ENCODE data around the gene COL2A1.

COL2A1 gene

DNA sequence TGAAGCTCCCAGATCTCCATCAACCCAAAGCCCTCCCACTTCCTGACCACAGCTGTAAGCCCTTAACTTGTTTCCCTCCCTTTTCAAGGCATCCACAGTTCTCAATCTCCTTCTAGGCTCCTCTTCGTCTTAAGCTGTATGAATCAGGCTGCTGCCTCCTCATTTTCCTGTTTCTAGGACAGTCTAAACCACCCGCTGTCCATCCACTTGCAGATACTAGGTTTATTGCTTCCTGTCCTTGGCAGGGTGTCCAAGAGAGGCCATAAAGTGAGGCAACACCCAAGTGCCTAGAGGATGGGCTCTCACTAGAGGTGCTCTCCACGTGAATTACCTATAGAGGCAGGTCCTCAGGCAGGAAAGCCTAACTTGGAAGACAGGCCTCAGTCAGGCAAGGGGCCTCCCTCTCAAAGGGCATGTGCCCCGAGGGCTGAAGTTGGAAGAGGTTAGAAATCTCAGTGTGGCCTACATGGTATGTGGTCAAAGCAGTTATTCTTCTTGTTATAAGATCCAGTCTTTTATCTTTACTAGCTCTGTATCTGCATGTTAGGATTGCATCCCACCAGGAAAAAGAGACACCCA, 49.7 kb downstream of the COL2A1 start:
- Mint-ChIP-seq H3K27me3 (ENCODE audit: low read depth) (peaks cover 12% of the 10 kb centered on the region), H3K4me3 (no peak overlapping the region), H3K4me1 (ENCODE audit: low read depth) (peaks cover 10% of the 10 kb centered on the region), H3K27ac (no peak overlapping the region), H3K9me3 (peaks cover 6% of the 10 kb centered on the region), H3K36me3 (ENCODE audit: low read depth) (no peaks in the 10 kb centered on the region)
- DNase-seq (ENCODE audit: low spot score) = no peak

DNA sequence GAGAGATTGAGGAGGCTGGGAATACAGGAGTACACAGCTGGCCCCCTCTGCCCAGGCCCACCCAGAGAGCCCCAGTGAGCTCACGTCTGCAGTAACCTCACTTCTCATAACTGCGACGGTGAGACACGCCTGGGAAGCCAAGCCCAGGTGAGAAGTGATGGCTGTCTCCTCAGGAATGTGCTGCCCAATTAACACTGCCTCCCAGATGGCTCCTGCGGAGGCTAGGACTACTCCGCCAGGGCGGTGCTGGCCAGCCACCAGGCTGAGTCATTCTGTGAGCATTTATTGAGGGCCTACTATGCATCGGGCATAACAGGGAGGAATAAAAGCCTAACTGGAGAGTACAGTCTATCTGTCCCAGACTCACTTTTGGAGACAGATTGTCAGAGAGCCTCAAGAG, 50.2 kb downstream of the COL2A1 start:
- peaks cover 10% of the 10 kb centered on the region for H3K4me1 Mint-ChIP-seq (ENCODE audit: low read depth)
- H3K27me3 Mint-ChIP-seq (ENCODE audit: low read depth) = peaks cover 9% of the 10 kb centered on the region
- no peaks in the 10 kb centered on the region for H3K36me3 Mint-ChIP-seq (ENCODE audit: low read depth)
- DNase-seq (ENCODE audit: low spot score) = no peak
- no peak overlapping the region for H3K4me3 Mint-ChIP-seq
- peaks cover 6% of the 10 kb centered on the region for H3K9me3 Mint-ChIP-seq
- no peak overlapping the region for H3K27ac Mint-ChIP-seq

DNA sequence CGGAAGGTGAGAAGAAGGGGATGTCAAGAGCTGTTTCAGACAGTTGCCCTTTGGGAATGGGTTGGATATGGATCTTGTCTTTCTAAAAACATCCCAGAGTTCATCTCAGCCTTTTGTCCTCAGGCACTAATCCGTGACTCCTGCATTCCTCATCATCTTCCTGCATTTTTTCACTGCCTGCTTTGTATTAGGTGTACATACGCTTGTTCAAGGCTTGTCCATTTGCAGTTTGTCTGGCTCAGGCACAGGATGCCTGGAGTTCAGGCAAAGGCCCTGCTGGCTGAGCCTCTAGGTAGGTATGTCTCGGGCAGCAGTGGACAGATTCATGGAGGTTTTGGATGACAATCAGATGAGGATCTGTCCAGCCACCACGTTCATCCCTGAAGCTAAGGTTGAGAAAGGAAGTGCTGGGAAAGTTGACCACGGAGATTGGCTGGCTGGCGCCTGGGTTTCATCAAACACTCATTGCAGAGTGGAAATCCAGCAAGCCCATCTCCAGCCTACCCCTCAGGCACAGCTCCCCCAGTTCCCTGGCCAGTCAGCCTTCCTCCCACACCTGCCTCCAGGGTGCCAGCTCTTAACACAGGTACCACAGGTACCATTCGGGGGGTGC, 53.3 kb downstream of the COL2A1 start:
- H3K27ac Mint-ChIP-seq = no peak overlapping the region
- no peaks in the 10 kb centered on the region for H3K36me3 Mint-ChIP-seq (ENCODE audit: low read depth)
- H3K27me3 Mint-ChIP-seq (ENCODE audit: low read depth) = peaks cover 9% of the 10 kb centered on the region
- DNase-seq (ENCODE audit: low spot score) = no peak
- no peaks in the 10 kb centered on the region for H3K9me3 Mint-ChIP-seq
- H3K4me3 Mint-ChIP-seq = no peak overlapping the region
- H3K4me1 Mint-ChIP-seq (ENCODE audit: low read depth) = peaks cover 15% of the 10 kb centered on the region

DNA sequence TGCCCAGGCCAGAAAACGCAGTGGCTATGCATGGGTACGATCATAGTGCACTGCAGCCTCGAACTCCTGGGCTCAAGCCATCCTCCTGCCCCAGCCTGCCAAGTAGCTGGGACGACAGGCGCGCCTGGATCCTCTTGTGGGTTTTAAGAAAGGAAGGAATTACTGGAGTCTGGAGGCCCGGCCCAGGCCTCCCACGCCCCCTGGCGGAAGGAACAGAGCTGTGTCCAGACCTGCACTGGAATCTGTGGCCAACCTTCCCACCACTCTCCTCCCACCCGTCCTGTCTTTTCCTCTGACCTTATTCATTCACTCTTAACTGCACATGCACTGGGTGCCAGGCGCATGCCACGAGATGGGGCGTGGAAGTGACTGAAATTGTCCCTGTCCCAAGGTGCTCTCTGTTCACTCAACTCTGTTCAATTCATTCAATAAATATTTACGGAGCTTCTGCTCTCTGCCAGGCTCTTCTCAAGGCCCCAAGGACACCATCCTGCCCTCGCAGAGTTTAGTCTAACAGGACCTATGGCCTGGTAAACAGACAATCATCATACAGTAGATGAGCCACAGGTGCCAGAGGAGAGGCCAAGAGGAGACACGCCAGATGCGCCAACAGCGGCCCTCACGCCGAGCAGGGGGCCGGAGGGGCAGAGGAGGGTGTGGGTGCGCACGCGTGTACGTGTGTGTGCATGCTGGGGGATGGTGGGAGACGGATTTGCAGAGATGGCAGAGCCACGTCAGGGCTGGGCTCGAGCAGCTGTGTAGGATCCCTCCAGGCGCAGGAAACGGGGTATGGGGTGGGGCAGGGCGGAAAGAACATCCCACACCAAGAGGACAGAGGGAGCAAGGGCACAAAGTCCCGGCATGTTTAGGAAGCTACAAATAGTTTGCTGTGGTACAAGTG, 54.6 kb downstream of the COL2A1 start:
- no peaks in the 10 kb centered on the region for H3K9me3 Mint-ChIP-seq
- peak; percentile 45 for DNase-seq (ENCODE audit: low spot score)
- peaks cover 15% of the 10 kb centered on the region for H3K4me1 Mint-ChIP-seq (ENCODE audit: low read depth)
- H3K27me3 Mint-ChIP-seq (ENCODE audit: low read depth) = peaks cover 6% of the 10 kb centered on the region
- no peak overlapping the region for H3K4me3 Mint-ChIP-seq
- H3K36me3 Mint-ChIP-seq (ENCODE audit: low read depth) = no peaks in the 10 kb centered on the region
- H3K27ac Mint-ChIP-seq = no peak overlapping the region

DNA sequence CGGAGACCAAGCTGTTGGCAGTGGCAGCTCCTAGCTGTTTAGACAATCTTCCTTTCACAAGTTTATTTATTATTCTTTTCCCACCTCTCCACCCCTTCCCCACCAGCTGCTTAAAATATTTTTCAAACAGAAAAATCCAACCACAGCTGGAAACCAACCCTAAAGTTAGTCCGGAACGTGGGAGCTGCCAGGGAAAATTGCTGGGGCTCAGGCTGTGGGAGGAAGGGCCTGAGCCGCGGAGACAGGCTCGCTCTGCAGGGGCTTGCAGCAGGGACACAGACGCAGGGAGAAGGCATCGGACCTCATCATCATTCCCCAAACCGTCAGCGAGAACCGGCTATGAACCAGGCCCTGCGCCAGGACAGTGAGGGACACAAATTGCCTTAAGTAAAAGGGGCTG, 56.9 kb downstream of the COL2A1 start:
- Mint-ChIP-seq H3K27me3 (ENCODE audit: low read depth) (peaks cover 6% of the 10 kb centered on the region), H3K27ac (no peak overlapping the region), H3K4me1 (ENCODE audit: low read depth) (peaks cover 6% of the 10 kb centered on the region), H3K4me3 (no peak overlapping the region), H3K36me3 (ENCODE audit: low read depth) (no peaks in the 10 kb centered on the region), H3K9me3 (no peaks in the 10 kb centered on the region)
- DNase-seq (ENCODE audit: low spot score) = no peak

DNA sequence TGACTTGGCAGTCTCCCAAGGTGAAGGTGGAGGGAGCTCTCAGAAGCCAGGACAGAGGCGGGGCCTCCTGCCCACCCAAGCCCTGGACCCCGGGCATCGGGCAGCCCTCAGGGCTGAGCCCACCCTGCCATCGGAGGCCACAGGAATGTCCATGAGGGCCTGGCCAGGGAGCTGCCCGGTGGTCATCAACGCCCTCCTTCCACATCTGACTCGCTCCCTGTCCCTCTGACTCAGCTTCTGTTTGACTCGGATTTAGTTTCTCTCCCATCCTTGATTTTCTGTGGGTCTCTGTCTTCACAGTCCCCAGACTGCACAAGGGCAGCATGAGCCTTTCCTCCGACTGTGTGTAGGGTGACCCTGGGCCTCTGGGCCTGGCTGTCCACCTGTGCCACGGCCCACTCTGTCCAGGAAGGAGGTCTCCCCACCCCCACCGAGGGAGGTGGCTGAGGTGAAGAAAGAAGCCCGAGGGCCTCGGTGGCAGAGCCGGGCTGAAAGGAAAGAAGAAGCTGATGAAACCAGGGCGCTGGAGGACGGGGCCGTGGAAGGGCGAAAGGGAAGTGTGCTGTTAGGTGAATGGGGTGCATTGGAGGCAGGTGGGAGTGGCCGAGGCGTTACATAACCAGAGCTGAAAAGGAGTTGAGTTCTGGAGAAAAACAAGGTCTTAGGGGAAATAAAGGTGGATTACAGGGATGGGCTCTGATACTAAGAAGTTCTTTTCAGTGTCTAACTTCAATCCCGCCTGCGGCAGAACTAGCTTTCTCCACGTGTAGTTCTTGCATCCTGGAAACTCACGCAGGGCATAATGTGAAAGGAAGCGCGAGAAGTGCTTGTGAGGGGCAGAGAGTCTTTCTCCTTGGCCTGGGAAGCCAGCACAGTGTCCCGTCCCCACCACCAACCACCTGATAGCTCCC, 57.6 kb downstream of the COL2A1 start:
- DNase-seq (ENCODE audit: low spot score) = no peak
- Mint-ChIP-seq H3K4me3 (no peak overlapping the region), H3K36me3 (ENCODE audit: low read depth) (no peaks in the 10 kb centered on the region), H3K27ac (no peak overlapping the region), H3K9me3 (no peaks in the 10 kb centered on the region), H3K27me3 (ENCODE audit: low read depth) (peaks cover 6% of the 10 kb centered on the region), H3K4me1 (ENCODE audit: low read depth) (peaks cover 6% of the 10 kb centered on the region)

DNA sequence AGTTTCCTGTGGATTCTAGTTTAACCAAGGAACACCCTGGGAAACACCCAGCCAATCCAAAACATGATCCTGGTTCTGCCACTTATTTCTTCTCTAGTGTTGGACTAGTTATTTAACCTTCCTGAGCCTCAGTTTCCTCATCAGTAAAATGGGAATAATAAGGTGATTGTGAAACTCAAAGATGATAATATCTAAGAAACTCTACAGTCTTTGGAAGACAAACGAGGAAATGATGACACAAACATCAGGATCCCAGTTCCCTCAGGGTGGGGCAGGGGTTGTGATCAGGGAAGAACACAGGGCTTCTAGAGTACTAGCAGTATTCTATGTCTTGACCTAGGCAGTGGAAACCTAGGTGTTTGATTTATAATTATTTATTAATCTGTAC, 58.9 kb downstream of the COL2A1 start:
- Mint-ChIP-seq H3K27ac (no peak overlapping the region), H3K4me1 (ENCODE audit: low read depth) (peaks cover 9% of the 10 kb centered on the region), H3K27me3 (ENCODE audit: low read depth) (peaks cover 17% of the 10 kb centered on the region), H3K9me3 (no peaks in the 10 kb centered on the region), H3K36me3 (ENCODE audit: low read depth) (no peaks in the 10 kb centered on the region), H3K4me3 (no peak overlapping the region)
- no peak for DNase-seq (ENCODE audit: low spot score)

DNA sequence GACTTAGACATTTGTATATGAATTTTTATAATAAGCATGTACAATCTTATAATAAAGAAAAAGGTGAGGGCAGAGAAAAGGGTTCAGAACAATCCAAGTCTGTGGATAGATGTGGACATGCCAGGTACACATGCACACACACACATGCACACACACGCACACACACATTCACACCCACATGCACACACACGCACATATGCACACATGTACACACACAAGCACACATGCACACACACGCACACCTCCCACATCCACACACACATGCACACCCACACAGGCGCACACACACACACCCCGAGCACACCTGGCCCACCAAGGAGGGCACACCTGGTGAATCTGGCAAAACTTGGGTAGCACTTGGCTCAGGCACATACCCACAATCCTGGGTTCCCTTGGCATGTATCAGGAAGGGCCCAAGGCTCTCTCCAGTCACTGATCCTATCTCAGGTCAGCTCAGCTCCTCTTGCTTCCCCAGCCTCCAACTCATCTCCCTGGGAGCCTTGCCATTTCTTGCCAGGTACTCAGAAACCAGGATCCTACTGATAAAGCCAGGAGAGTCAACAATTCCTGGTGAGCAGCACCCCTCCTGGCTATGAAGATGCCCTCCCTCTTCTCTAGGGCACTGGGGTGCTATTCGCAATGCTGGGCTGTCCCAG, 59.5 kb downstream of the COL2A1 start:
- no peak overlapping the region for H3K27ac Mint-ChIP-seq
- H3K9me3 Mint-ChIP-seq = no peaks in the 10 kb centered on the region
- H3K36me3 Mint-ChIP-seq (ENCODE audit: low read depth) = no peaks in the 10 kb centered on the region
- H3K27me3 Mint-ChIP-seq (ENCODE audit: low read depth) = peaks cover 17% of the 10 kb centered on the region
- H3K4me1 Mint-ChIP-seq (ENCODE audit: low read depth) = peaks cover 9% of the 10 kb centered on the region
- DNase-seq (ENCODE audit: low spot score) = no peak
- H3K4me3 Mint-ChIP-seq = no peak overlapping the region

DNA sequence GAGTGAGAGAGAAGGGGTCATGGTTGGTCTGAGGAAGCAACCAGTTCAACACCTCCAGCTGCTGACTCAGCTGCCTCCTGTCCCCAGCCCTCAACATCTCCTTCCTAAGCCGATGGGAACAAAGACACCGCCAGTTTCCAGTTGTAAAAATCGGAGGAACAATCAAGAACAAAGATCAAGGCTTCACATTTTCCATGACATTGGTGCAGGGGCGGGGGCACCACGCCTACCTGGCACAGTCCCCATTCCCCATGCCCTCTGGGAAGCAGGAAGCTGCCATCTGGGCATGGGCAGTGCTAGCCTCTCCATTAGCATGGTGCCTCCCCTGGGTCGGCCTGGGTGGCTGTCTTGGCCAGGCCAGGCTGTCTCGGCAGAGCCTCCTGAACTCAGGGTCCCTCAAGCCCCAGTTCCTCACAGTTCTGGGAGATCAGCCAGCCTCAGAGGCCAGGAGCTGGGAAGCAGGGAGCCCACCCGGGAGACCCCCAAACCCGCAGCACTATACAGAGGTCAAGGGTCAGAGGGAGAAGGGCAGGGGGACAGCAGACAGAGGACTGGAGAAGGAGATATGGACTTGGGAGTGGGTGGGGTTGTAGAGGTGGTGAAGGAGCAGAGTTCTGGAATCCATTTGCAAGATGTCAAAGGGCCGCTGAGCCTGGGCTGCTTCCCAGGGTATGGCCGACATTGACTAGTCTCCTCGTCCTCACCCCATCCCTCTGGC, 60.5 kb downstream of the COL2A1 start:
- Mint-ChIP-seq H3K4me3 (no peak overlapping the region), H3K36me3 (ENCODE audit: low read depth) (no peaks in the 10 kb centered on the region), H3K27me3 (ENCODE audit: low read depth) (peaks cover 17% of the 10 kb centered on the region)

DNA sequence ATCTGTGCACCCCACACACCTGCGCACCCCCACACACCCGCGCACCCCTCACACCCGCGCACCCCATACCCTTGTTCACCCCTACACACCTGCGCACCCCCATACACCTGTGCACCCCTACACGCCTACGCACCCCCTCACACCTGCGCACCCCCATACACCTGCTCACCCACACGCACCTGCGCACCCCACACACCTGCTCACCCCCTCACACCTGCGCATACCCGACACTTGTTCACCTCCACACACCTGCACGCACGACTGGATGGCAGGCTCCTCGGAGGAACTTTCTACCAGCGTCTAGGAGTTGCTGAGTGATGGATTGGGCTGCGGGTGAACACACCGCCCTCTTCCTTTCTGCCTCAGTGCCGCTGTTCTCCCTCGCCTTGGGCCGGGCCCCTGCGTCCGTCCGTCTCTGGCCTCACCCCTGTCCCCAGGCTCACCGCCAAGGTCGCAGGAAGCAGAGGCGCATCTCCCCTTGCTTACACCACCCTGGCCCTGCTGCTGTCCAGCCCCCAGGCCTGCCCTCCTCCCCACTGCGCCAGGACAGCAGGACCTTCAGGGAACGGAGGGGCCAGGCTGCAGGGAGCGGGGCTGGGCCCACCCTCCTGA, 61.6 kb downstream of the COL2A1 start:
- H3K27me3 Mint-ChIP-seq (ENCODE audit: low read depth) = peaks cover 17% of the 10 kb centered on the region
- no peak overlapping the region for H3K27ac Mint-ChIP-seq
- H3K4me3 Mint-ChIP-seq = no peak overlapping the region
- H3K9me3 Mint-ChIP-seq = no peaks in the 10 kb centered on the region
- H3K36me3 Mint-ChIP-seq (ENCODE audit: low read depth) = no peaks in the 10 kb centered on the region
- DNase-seq (ENCODE audit: low spot score) = no peak
- peaks cover 8% of the 10 kb centered on the region for H3K4me1 Mint-ChIP-seq (ENCODE audit: low read depth)

More for the DNA sequence above, 60.5 kb downstream of the COL2A1 start:
- Mint-ChIP-seq H3K9me3 (no peaks in the 10 kb centered on the region), H3K4me1 (ENCODE audit: low read depth) (peaks cover 8% of the 10 kb centered on the region), H3K27ac (no peak overlapping the region)
- no peak for DNase-seq (ENCODE audit: low spot score)

DNA sequence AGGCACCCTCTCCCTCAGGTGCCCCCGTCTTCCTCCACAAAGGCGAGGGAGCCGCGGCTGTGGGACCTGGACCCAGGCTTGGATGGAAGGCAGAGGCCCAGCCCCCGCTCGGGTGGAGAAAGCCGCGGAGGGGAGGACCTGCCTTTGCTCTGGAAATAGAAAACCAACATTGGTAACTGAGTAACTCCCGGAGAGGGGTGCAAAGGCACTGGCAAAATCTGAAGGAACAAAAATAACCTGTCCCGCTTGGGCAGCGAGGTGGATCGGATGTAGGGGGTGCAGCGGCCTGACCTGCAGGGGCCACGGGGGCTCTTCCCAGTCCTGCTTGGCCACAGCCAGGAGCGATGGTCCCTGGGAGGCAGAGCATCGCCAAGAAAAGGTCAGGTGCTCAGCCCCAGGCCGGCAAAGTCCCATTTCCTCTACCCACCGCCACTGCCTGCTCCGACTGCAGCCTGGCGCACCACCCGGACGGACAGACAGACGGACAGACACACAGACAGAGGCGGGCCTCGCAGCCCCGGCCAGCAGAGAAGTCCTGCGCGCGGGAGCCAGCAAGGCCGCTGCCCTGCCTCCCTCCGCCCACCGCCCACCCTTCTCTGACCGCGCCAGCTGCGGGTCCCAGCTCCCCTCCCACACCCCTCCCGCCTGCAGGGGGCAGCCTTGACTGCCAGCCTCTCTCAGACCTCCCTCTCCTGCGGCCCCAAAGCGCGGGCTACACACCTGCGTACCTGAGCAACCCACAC, 62.2 kb downstream of the COL2A1 start:
- Mint-ChIP-seq H3K27me3 (ENCODE audit: low read depth) (peaks cover 17% of the 10 kb centered on the region), H3K27ac (no peak overlapping the region)
- no peak for DNase-seq (ENCODE audit: low spot score)

DNA sequence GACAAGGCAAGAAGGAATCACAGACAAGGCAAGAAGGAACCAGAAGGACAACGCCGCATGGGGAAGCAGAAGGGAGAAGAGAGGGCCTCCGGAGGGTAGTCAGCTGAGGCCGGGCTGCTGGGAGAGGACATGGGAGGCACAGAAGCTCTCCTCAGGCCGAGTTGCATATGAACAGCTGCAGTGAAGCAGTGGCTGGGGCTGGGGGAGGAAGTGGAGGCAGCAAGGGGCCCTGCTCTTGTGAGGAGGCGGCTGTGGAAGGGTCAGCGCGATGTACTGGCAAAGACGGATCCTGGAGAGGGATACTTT, 62.8 kb downstream of the COL2A1 start:
- no peak for DNase-seq (ENCODE audit: low spot score)
- Mint-ChIP-seq H3K27me3 (ENCODE audit: low read depth) (peaks cover 19% of the 10 kb centered on the region), H3K36me3 (ENCODE audit: low read depth) (no peaks in the 10 kb centered on the region), H3K4me1 (ENCODE audit: low read depth) (peaks cover 3% of the 10 kb centered on the region), H3K4me3 (no peak overlapping the region), H3K9me3 (no peaks in the 10 kb centered on the region), H3K27ac (no peak overlapping the region)

More for the DNA sequence above, 62.2 kb downstream of the COL2A1 start:
- Mint-ChIP-seq H3K4me3 (no peak overlapping the region), H3K36me3 (ENCODE audit: low read depth) (no peaks in the 10 kb centered on the region), H3K9me3 (no peaks in the 10 kb centered on the region), H3K4me1 (ENCODE audit: low read depth) (peaks cover 8% of the 10 kb centered on the region)

Measured in T-helper 2 cell treated with Interferon-gamma antibody and Interleukin-4, amounts not matched to agents 5 μg/mL and 100 μg/mL, for 36 hours (primary cell).